Motor neuron (in vitro differentiated cells): ENCODE results near the gene ZNF747. TPM values are rescaled to one million over a fixed set of nuclear protein-coding genes. Genes with fewer than 3 reads are reported as not detected.
"Not testable (repeated sequence)": the region's sequence is repeated elsewhere in the genome, so short reads cannot be mapped to it uniquely, and the experiment has no call there.

Experiments
- ATAC-seq, 8 experiments: fragments of 200-7000 bp; cut with Tn5 transposase; replicated peaks in 6 of 8; 2 replicates each; pipeline ENCODE4 v1.8.0; 2021; ENCODE audit warnings: mild to moderate bottlenecking in 8 of 8, moderate library complexity in 8 of 8
- H3K27ac ChIP-seq, 2 donors: fragments of 250-450 bp; sonication (Bioruptor Pico); 2 replicates each; pipeline ENCODE4 v1.9.0; 2021; ENCODE audit warnings: antibody characterized with exemption in 2 of 2, mild to moderate bottlenecking in 2 of 2, moderate library complexity in 1 of 2
- H3K4me1 ChIP-seq, 2 donors: fragments of 250-450 bp; sonication (Bioruptor Pico); replicated peaks in 1 of 2; 2 replicates each; pipeline ENCODE4 v1.6.1; 2021; ENCODE audit warnings: antibody characterized with exemption in 2 of 2, mild to moderate bottlenecking in 2 of 2, moderate library complexity in 1 of 2
- H3K4me3 ChIP-seq, 5 donors: fragments of 250-450 bp; sonication (Bioruptor Pico); 2 replicates each; pipeline ENCODE4 v1.9.0; 2021; ENCODE audit warnings: antibody characterized with exemption in 5 of 5, mild to moderate bottlenecking in 5 of 5, moderate library complexity in 4 of 5
- WGBS, 10 experiments: fragments of 450-650 bp; shearing (Covaris generic); methylation state at CpG; one replicate each; pipeline ENCODE4 v1.0.0; 2022; 5-methylcytosine and 5-hydroxymethylcytosine counted together
- in situ Hi-C, 9 experiments: fragments of 400-800 bp; cut with MboI; loops; one replicate each; pipeline ENCODE4 v1.15.0; 2021; ENCODE audit warnings: low sequenced_read_pairs in 9 of 9, low pct_unique_long_range_greater_than_20kb in 2 of 9; ENCODE audit not compliant: unreplicated experiment in 9 of 9
- total RNA-seq, 8 experiments: library from RNA; unstranded; fragments of 300-600 nt; gene quantifications; 2 replicates each; pipeline versions ENCODE4 v1.2.3 to v1.2.4, GENCODE V29; 2022

The ZNF747 gene
- total RNA-seq, 8 experiments from 2014 or later: 5.2 to 15.2 (median 8.1) TPM

- peaks cover 8 to 11% of the 10 kb centered on the region in 2 donors for H3K4me1 ChIP-seq
- no peak overlapping the region for H3K27ac ChIP-seq
- H3K4me3 ChIP-seq: no peak overlapping the region
- WGBS, 10 experiments: 82 to 100% (median 100%) methylated on average over 1 to 2 of the region's 2 CpGs; no CpG with 5 or more reads in 1 of the 10 experiments
- ATAC-seq: no peak
- in situ Hi-C loops: no loop called here
Observed at GRCh38 chr16:30553393-30553899, 18.8 kb upstream of the ZNF747 start.

GRCh38 chr16:30552956-30553355 is 18.3 kb upstream of the ZNF747 start:
- Histone ChIP-seq H3K4me1 (peaks cover 8 to 11% of the 10 kb centered on the region in 2 donors), H3K4me3 (no peak overlapping the region), H3K27ac (no peak overlapping the region)
- no peak for ATAC-seq
- WGBS, 10 experiments: 92 to 100% methylated on average over 1 to 2 of the region's 4 CpGs; no CpG with 5 or more reads in 8 of the 10 experiments
- in situ Hi-C loops: no loop called here

- H3K4me3 ChIP-seq: no peak overlapping the region
- H3K4me1 ChIP-seq: peaks cover 2 to 5% of the 10 kb centered on the region in 2 donors
- in situ Hi-C loops: no loop called here
- H3K27ac ChIP-seq: no peak overlapping the region
- no peak for ATAC-seq
- 17 to 100% (median 81%) methylated on average over 1 to 3 of the region's 3 CpGs; no CpG with 5 or more reads in 2 of the 10 experiments for WGBS, 10 experiments
Observed at GRCh38 chr16:30551781-30552180, 17.1 kb upstream of the ZNF747 start.

DNA sequence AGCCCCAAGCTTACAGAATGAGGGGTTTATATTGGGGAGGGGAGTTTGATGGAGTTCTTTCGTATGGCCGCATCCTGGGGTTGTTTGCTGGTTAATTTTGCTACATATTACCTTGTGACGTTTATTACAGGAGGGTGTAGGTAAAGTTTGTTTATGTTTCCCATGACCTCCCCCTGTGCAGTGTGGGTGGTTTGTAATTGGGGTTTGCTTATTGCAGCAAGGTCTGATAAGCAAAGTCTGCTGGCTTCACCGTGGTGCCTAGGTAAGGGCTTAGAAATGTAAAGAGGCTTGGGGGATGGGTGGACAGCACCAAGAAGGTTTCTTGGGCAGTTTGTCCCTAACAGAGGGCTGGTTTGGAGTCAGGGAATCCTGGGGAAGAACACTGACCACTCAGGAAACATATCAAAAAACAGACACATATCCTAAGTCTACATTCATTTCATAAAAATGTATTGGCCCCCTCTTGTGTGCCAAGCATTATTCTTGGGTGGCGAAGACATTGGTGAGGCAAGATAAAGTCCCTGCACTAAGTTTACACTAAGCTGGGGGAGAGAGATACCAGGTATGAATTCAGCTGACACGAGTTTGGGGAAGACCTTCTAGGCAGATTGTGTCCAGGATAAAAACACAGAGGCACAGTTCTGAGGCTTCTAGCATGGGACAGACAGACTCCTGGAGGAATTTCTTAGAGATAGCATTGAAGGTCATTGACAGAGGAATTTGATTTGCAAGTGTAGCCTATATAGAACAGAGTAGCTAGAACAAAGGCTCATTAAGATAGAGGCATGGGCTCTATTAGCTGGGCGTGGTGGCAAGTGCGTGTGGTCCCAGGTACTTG is 14.0 kb upstream of the ZNF747 start:
- no peak overlapping the region for H3K27ac ChIP-seq
- in situ Hi-C loops: no loop called here
- peaks cover 0 to 4% of the 10 kb centered on the region in 2 donors for H3K4me1 ChIP-seq
- 50 to 100% (median 78%) methylated on average over 1 to 8 of the region's 8 CpGs for WGBS, 10 experiments
- ATAC-seq: no peak
- no peak overlapping the region for H3K4me3 ChIP-seq

GRCh38 chr16:30546115-30546514 is 11.5 kb upstream of the ZNF747 start:
- Histone ChIP-seq H3K27ac (no peak overlapping the region), H3K4me3 (no peak overlapping the region), H3K4me1 (peaks cover 6 to 14% of the 10 kb centered on the region in 2 donors)
- WGBS, 10 experiments: 68 to 91% (median 82%) methylated on average over 1 to 7 of the region's 8 CpGs; no CpG with 5 or more reads in 4 of the 10 experiments
- ATAC-seq: no peak
- in situ Hi-C loops: no loop called here

DNA sequence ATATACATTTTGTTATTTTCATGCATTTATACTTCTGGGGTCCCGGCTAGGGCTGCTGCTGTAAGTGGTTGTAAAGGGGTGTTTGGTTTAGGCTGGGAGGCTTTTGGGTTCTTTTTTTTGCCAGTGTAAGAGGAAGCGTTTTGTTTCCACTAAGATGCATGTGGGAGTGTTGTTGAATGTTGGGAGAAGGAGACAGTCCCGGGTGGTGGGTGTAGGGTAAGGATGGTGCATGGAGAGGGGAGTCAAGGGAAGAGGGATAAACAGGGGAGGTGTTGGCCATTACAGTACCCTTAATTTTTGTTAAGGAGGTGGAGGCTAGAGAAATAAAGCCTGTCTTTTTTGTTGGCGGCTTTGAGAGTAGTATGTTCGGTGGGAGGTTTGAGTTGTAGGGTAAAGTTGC is 8.4 kb upstream of the ZNF747 start:
- Histone ChIP-seq H3K4me3 (no peak overlapping the region), H3K27ac (no peak overlapping the region), H3K4me1 (peaks cover 6 to 16% of the 10 kb centered on the region in 2 donors)
- in situ Hi-C loops: no loop called here
- no peak for ATAC-seq
- WGBS, 10 experiments: 68 to 100% (median 88%) methylated on average over 1 to 5 of the region's 5 CpGs

DNA sequence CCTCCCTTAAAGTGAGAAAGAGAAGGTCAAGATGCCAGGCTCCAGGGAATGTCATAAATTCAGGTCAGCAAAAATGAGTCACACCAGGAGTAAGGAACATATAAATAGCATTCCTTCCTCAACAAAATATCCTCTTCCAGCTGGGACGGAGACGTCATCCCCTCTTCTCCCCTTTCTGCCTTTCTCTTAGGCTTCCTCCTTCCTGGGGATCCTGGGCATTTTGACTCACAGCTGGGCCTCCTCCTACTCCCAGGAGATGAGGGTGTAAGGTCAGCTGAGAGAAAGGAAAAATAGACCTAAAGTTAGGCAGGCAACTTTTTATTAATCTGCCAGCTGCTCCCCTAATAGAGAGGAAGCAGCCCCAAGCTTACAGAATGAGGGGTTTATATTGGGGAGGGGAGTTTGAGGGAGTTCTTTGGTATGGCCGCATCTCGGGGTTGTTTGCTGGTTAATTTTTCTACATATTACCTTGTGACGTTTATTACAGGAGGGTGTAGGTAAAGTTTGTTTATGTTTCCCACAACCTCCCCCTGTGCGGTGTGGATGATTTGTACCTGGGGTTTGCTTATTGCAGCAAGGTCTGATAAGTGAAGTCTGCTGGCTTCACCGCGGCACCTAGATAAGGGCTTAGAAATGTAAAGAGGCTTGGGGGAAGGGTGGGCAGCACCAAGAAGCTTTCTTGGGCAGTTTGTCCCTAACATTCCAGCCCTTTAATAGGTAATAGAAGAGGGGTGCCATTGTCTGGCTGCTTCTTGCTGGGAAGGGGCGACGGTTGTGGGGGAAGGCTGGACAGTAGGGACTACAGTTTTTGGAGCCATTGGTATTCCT is 7.1 kb upstream of the ZNF747 start:
- Histone ChIP-seq H3K4me3 (no peak overlapping the region), H3K4me1 (peaks cover 6 to 17% of the 10 kb centered on the region in 2 donors), H3K27ac (peak overlapping the region in 1 of 2 donors; percentile 10)
- in situ Hi-C loops: no loop called here
- WGBS, 10 experiments: 27 to 72% (median 47%) methylated on average over 2 to 6 of the region's 10 CpGs
- ATAC-seq: peak in 6 of 8 experiments; percentile 22 to 49 (median 32)

GRCh38 chr16:30540916-30541464 is 6.3 kb upstream of the ZNF747 start:
- H3K4me3 ChIP-seq, ATAC-seq, in situ Hi-C loops: not testable (repeated sequence)
- WGBS, 10 experiments: 36 to 87% (median 40%) methylated on average over 2 to 7 of the region's 9 CpGs; no CpG with 5 or more reads in 5 of the 10 experiments
- Histone ChIP-seq H3K27ac (peak overlapping the region in 1 of 2 donors; percentile 10), H3K4me1 (peaks cover 10 to 24% of the 10 kb centered on the region in 2 donors)

GRCh38 chr16:30539986-30540526 is 5.4 kb upstream of the ZNF747 start:
- WGBS, 10 experiments: 60 to 100% (median 100%) methylated on average over 1 to 11 of the region's 13 CpGs; no CpG with 5 or more reads in 5 of the 10 experiments
- in situ Hi-C loops, ATAC-seq, H3K27ac ChIP-seq, H3K4me3 ChIP-seq: not testable (repeated sequence)
- H3K4me1 ChIP-seq: peaks cover 13 to 27% of the 10 kb centered on the region in 2 donors

DNA sequence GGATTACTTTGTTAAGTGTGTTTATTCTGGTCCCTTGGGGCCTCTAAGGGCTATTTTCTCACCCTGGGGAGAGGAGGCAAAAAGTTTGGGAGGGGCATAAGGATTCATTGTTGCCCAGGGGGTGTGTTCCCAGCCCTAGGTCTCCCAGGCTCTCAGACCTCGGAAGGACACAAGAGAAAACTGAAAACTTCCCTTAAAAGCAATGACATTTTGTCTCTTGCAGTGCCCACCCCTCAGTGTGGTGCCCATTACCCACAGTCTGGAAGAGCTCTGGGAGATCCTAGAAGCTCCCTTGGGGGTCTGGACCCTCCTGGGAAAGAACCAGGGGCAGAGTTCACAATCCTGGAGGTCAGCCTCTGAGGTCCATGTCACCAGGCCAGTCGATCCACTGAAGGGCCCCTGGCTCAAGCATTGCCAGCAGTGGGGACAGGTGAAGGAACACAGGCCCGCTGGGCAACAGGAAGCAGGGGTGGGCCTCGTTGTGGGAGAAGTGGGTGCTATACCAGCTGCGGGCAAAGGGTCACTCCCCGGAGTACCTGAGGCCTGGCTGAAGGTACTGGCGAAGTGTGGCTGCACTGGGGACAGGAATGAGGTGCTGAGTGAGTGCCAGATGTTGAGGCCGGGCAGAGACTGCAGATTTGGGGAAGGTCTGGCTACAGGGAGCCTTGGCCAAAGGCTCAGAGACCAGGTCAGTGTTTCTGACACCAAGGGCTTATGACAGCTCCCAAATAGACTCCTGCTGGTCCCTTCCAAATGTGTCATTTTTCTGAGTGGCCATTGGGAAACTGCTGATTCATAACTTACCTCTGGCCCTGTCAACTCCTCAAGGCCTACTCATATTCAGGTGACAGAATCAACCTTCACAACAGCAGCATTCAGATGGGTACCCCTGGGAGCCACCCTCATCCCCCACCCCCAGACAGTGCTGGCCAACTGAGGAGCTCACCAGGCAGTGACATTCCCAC is 4.6 kb upstream of the ZNF747 start:
- 20 to 100% (median 85%) methylated on average over 1 to 2 of the region's 8 CpGs; no CpG with 5 or more reads in 4 of the 10 experiments for WGBS, 10 experiments
- H3K4me1 ChIP-seq: peaks cover 13 to 23% of the 10 kb centered on the region in 2 donors
- no peak overlapping the region for H3K4me3 ChIP-seq
- ATAC-seq: no peak
- in situ Hi-C loops: no loop called here
- no peak overlapping the region for H3K27ac ChIP-seq

- 91 to 100% (median 94%) methylated on average over 2 to 13 of the region's 13 CpGs; no CpG with 5 or more reads in 1 of the 10 experiments for WGBS, 10 experiments
- peak overlapping the region in 1 of 5 donors; percentile 53 for H3K4me3 ChIP-seq
- ATAC-seq, H3K27ac ChIP-seq, in situ Hi-C loops: not testable (repeated sequence)
- H3K4me1 ChIP-seq: peaks cover 16 to 28% of the 10 kb centered on the region in 2 donors
Observed at GRCh38 chr16:30536391-30537024, 1.9 kb upstream of the ZNF747 start.
